Natural killer cell treated with Interleukin-12 subunit alpha and Interleukin-12 subunit beta and Interleukin-15 and Interleukin-18, amount 100 ng/mL, for 72 hours (primary cell): Measurements from ENCODE around the gene GRID2. TPM values are rescaled to one million over a fixed set of nuclear protein-coding genes. Genes with fewer than 3 reads are reported as not detected.

ENCODE experiments used
- ATAC-seq, 2 donors: fragments of 150-1000 bp; cut with Tn5 transposase in 1 of 2; sonication (Bioruptor Pico), chemical (Tn5 transposase) in 1 of 2; 2 replicates each; pipeline ENCODE4 v1.10.0; 2021
- DNase-seq: peaks from one replicate; pipeline ENCODE4 v3.0.0; 2022; ENCODE audit warnings: low spot score
- H3K27ac Mint-ChIP-seq, 2 donors: 1 replicate in 1 of 2; 2 replicates in 1 of 2; pipeline ENCODE4 v1.8.0; 2022; ENCODE audit warnings: mixed read lengths in 2 of 2, mild to moderate bottlenecking in 1 of 2, moderate library complexity in 1 of 2
- H3K27me3 Mint-ChIP-seq, 2 donors: 1 replicate in 1 of 2; 2 replicates in 1 of 2; pipeline ENCODE4 v1.8.0; 2022; ENCODE audit warnings: mixed read lengths in 2 of 2
- H3K36me3 Mint-ChIP-seq: one replicate; pipeline ENCODE4 v1.8.0; 2022; ENCODE audit warnings: mixed read lengths
- H3K4me1 Mint-ChIP-seq, 2 donors: 1 replicate in 1 of 2; 2 replicates in 1 of 2; pipeline ENCODE4 v1.8.0; 2022; ENCODE audit warnings: low read depth in 2 of 2, mixed read lengths in 2 of 2, mild to moderate bottlenecking in 1 of 2
- H3K4me3 Mint-ChIP-seq: one replicate; pipeline ENCODE4 v1.8.0; 2022; ENCODE audit warnings: mixed read lengths
- H3K9me3 Mint-ChIP-seq: 2 replicates; pipeline ENCODE4 v1.8.0; 2022; ENCODE audit warnings: mixed read lengths
- total RNA-seq, 2 donors: library from RNA; stranded (reverse); gene quantifications; one replicate each; pipeline ENCODE4 v1.2.3, GENCODE V29; 2022

The GRID2 gene
- total RNA-seq, 2 donors from 2014 or later, result not detected

GRCh38 chr4:93127489-93127888 lies 823.7 kb downstream of the GRID2 start:
- Mint-ChIP-seq H3K27me3 (no peaks in the 10 kb centered on the region), H3K4me1 (no peaks in the 10 kb centered on the region), H3K36me3 (no peaks in the 10 kb centered on the region), H3K4me3 (no peak overlapping the region), H3K9me3 (peaks cover 4% of the 10 kb centered on the region), H3K27ac (no peak overlapping the region)
- no peak for ATAC-seq
- DNase-seq, result no peak

GRCh38 chr4:93132631-93133030 lies 828.9 kb downstream of the GRID2 start:
- H3K27ac Mint-ChIP-seq, result no peak overlapping the region
- H3K36me3 Mint-ChIP-seq, result no peaks in the 10 kb centered on the region
- DNase-seq, result no peak
- H3K4me3 Mint-ChIP-seq, result no peak overlapping the region
- ATAC-seq, result no peak
- no peaks in the 10 kb centered on the region for H3K27me3 Mint-ChIP-seq
- H3K9me3 Mint-ChIP-seq, result peaks cover 4% of the 10 kb centered on the region
- no peaks in the 10 kb centered on the region for H3K4me1 Mint-ChIP-seq

GRCh38 chr4:93139118-93139517 lies 835.4 kb downstream of the GRID2 start:
- no peaks in the 10 kb centered on the region for H3K4me1 Mint-ChIP-seq
- ATAC-seq (no peak), DNase-seq (no peak)
- peaks cover 7% of the 10 kb centered on the region for H3K36me3 Mint-ChIP-seq
- H3K9me3 Mint-ChIP-seq, result peaks cover 9% of the 10 kb centered on the region
- no peaks in the 10 kb centered on the region for H3K27me3 Mint-ChIP-seq
- no peak overlapping the region for H3K4me3 Mint-ChIP-seq
- H3K27ac Mint-ChIP-seq, result no peak overlapping the region

GRCh38 chr4:93143902-93144301 lies 840.1 kb downstream of the GRID2 start:
- Mint-ChIP-seq H3K27ac (no peak overlapping the region), H3K9me3 (peaks cover 6% of the 10 kb centered on the region), H3K4me1 (no peaks in the 10 kb centered on the region), H3K4me3 (no peak overlapping the region), H3K36me3 (no peaks in the 10 kb centered on the region), H3K27me3 (no peaks in the 10 kb centered on the region)
- ATAC-seq, result no peak
- no peak for DNase-seq

DNA sequence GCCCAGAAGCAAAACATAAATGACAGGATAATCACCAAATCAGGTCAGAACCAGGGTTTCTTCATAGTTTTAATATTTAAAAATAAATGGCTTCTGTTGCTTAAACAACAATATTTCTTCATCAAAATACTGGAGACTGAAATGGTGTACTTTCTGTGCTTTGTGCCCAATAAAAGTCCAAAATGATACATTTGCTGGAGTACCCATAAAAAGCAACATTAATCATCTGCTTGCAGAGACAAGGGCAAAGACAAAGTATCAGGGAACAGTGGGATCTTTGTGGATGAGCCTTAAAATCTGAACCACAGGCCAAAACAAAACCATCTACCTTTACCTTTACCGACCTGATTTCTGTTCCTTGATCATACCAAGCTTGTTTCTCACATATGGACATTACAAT lies 840.9 kb downstream of the GRID2 start:
- Mint-ChIP-seq H3K9me3 (peaks cover 6% of the 10 kb centered on the region), H3K27me3 (no peaks in the 10 kb centered on the region), H3K36me3 (no peaks in the 10 kb centered on the region), H3K4me1 (no peaks in the 10 kb centered on the region), H3K27ac (no peak overlapping the region), H3K4me3 (no peak overlapping the region)
- DNase-seq (no peak), ATAC-seq (no peak)

DNA sequence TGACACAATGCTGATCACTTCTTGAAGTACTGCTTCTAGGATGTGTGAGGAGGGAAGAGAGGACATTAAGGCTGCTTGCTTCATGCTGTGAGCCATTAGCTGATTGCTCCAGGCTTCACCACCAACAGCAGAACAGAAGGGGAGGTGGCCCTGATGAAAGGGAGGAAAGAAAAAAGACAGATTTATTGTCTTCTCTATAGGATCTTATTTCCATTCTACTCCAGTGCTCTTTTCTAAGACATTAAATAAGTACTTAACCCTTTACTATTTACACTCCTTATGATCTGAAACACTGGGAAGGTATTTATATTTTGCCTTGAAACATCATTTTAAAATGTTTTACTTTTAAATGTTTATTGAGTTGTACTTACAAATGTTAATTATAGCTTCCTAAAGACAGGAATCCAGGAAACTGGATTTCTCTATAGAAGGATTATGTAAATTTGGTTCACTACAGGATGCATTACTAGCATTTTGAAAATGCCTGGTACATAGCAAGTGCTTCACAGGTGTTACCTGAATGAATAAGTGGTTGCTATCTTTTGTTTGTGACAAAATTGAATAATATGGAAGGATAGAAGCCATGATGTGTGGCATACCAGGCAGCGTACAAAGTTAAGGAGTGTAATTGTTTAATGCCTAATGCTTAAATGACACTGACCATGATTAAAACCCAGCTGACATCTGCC lies 843.9 kb downstream of the GRID2 start:
- Mint-ChIP-seq H3K27me3 (no peaks in the 10 kb centered on the region), H3K4me3 (no peak overlapping the region), H3K4me1 (no peaks in the 10 kb centered on the region), H3K9me3 (peaks cover 4% of the 10 kb centered on the region), H3K36me3 (no peaks in the 10 kb centered on the region), H3K27ac (no peak overlapping the region)
- DNase-seq (no peak), ATAC-seq (no peak)

DNA sequence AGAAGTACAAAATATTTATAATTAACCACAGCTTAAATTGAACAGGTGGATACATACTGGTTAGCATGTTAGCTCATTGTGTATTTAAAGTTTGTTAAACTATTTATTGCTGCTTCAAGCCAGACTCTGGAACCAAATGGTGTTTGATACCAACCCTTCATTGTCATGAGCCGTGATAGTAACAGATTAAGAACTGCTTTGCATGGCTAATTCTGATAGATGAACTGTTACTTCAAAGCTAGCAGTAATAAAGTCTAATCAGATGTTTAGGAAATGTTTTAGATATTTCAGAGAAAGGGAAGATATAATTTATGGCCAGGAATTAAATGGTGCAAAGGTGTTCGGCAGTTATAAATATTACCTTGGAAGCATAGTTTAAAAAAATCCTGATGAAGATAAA lies 848.7 kb downstream of the GRID2 start:
- Mint-ChIP-seq H3K4me3 (no peak overlapping the region), H3K27ac (no peak overlapping the region), H3K36me3 (peaks cover 6% of the 10 kb centered on the region), H3K9me3 (peaks cover 11% of the 10 kb centered on the region), H3K27me3 (no peaks in the 10 kb centered on the region), H3K4me1 (no peaks in the 10 kb centered on the region)
- DNase-seq, result no peak
- no peak for ATAC-seq

DNA sequence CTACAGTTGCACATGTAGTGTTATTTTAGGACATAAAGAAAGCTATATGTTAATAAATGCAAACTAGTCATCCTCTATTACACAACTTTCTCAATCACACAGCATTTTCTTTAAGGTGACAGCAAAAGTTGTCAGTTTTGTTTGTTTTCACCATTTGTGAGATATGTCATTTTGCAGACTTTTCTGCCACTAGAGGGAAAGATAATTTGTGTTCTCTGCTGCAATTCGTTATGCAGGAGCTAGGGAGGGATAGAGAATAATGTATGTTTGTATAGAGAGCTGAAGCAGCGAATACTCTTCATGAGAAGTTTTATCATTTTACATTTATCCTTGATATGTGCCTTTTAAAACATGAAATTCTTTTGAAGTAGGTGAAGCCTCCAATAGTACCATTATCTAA lies 854.2 kb downstream of the GRID2 start:
- Mint-ChIP-seq H3K27me3 (no peaks in the 10 kb centered on the region), H3K4me3 (no peak overlapping the region), H3K9me3 (peaks cover 11% of the 10 kb centered on the region), H3K4me1 (no peaks in the 10 kb centered on the region), H3K27ac (no peak overlapping the region), H3K36me3 (peaks cover 6% of the 10 kb centered on the region)
- ATAC-seq, result no peak
- DNase-seq, result no peak

GRCh38 chr4:93168053-93168452 lies 864.3 kb downstream of the GRID2 start:
- no peaks in the 10 kb centered on the region for H3K4me1 Mint-ChIP-seq
- peaks cover 10% of the 10 kb centered on the region for H3K9me3 Mint-ChIP-seq
- no peak overlapping the region for H3K4me3 Mint-ChIP-seq
- ATAC-seq (no peak), DNase-seq (no peak)
- no peak overlapping the region for H3K27ac Mint-ChIP-seq
- H3K36me3 Mint-ChIP-seq, result no peaks in the 10 kb centered on the region
- H3K27me3 Mint-ChIP-seq, result no peaks in the 10 kb centered on the region

GRCh38 chr4:93169966-93170365 lies 866.2 kb downstream of the GRID2 start:
- H3K27me3 Mint-ChIP-seq, result no peaks in the 10 kb centered on the region
- peaks cover 12% of the 10 kb centered on the region for H3K9me3 Mint-ChIP-seq
- H3K4me3 Mint-ChIP-seq, result no peak overlapping the region
- H3K36me3 Mint-ChIP-seq, result no peaks in the 10 kb centered on the region
- ATAC-seq (no peak), DNase-seq (no peak)
- no peak overlapping the region for H3K27ac Mint-ChIP-seq
- no peaks in the 10 kb centered on the region for H3K4me1 Mint-ChIP-seq

GRCh38 chr4:93174598-93174997 lies 870.8 kb downstream of the GRID2 start:
- no peak overlapping the region for H3K27ac Mint-ChIP-seq
- H3K27me3 Mint-ChIP-seq, result no peaks in the 10 kb centered on the region
- H3K36me3 Mint-ChIP-seq, result peaks cover 5% of the 10 kb centered on the region
- H3K9me3 Mint-ChIP-seq, result peaks cover 10% of the 10 kb centered on the region
- DNase-seq (no peak), ATAC-seq (no peak)
- no peak overlapping the region for H3K4me3 Mint-ChIP-seq
- no peaks in the 10 kb centered on the region for H3K4me1 Mint-ChIP-seq

GRCh38 chr4:93178279-93178678 lies 874.5 kb downstream of the GRID2 start:
- DNase-seq (no peak), ATAC-seq (no peak)
- Mint-ChIP-seq H3K4me1 (no peaks in the 10 kb centered on the region), H3K27me3 (no peaks in the 10 kb centered on the region), H3K27ac (no peak overlapping the region), H3K36me3 (peaks cover 5% of the 10 kb centered on the region), H3K9me3 (peaks cover 8% of the 10 kb centered on the region), H3K4me3 (no peak overlapping the region)

- H3K4me3 Mint-ChIP-seq, result no peak overlapping the region
- peaks cover 8% of the 10 kb centered on the region for H3K9me3 Mint-ChIP-seq
- no peak overlapping the region for H3K27ac Mint-ChIP-seq
- peaks cover 5% of the 10 kb centered on the region for H3K36me3 Mint-ChIP-seq
- H3K27me3 Mint-ChIP-seq, result no peaks in the 10 kb centered on the region
- H3K4me1 Mint-ChIP-seq, result no peaks in the 10 kb centered on the region
- DNase-seq (no peak), ATAC-seq (no peak)
These were observed 875.3 kb downstream of the GRID2 start for GRCh38 chr4:93179044-93179443.

GRCh38 chr4:93182722-93183121 lies 879.0 kb downstream of the GRID2 start:
- DNase-seq (no peak), ATAC-seq (no peak)
- peaks cover 5% of the 10 kb centered on the region for H3K36me3 Mint-ChIP-seq
- no peak overlapping the region for H3K27ac Mint-ChIP-seq
- no peak overlapping the region for H3K4me3 Mint-ChIP-seq
- H3K9me3 Mint-ChIP-seq, result peaks cover 8% of the 10 kb centered on the region
- no peaks in the 10 kb centered on the region for H3K27me3 Mint-ChIP-seq
- no peaks in the 10 kb centered on the region for H3K4me1 Mint-ChIP-seq

- Mint-ChIP-seq H3K4me3 (no peak overlapping the region), H3K36me3 (peaks cover under 1% of the 10 kb centered on the region), H3K27me3 (no peaks in the 10 kb centered on the region), H3K4me1 (no peaks in the 10 kb centered on the region), H3K9me3 (peaks cover 5% of the 10 kb centered on the region), H3K27ac (no peak overlapping the region)
- DNase-seq (no peak), ATAC-seq (no peak)
These were observed 879.8 kb downstream of the GRID2 start for GRCh38 chr4:93183576-93183975.
